ENCODE data around the gene CD151.

The CD151 gene

DNA sequence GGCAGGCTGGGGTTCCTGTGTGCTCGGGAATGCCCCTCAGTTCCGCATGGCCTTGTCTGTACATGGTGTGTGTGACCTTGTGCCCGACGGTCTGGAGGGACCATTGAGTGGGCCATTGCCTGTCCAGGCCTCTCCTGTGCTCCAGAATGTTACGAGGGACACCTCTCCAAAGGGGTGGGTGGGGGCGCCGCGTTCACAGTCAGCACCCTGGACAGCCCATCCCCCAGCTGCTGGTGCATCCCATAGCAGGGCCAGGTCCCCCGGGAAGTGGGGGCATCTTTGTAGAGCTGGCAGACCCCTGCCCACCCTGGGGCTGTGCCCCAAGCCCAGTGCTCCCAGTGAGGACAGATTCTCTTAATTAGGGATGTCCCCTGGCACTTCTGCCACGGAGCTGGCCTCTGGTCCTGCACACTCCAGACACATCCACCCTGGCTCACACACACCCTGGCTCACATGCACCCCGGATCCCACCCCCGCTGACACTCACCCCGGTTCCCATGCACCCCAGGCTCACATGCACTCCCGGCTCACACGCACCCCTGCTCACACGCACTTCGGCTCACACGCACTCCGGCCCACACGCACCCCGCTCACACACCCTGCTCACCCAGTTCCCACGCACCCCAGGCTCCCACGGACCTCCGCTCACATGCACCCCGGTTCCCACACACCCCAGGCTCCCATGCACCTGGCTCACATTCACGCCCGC, 25.5 kb downstream of the CD151 start:
- DNase-seq (ENCODE audit: low spot score): no peak

DNA sequence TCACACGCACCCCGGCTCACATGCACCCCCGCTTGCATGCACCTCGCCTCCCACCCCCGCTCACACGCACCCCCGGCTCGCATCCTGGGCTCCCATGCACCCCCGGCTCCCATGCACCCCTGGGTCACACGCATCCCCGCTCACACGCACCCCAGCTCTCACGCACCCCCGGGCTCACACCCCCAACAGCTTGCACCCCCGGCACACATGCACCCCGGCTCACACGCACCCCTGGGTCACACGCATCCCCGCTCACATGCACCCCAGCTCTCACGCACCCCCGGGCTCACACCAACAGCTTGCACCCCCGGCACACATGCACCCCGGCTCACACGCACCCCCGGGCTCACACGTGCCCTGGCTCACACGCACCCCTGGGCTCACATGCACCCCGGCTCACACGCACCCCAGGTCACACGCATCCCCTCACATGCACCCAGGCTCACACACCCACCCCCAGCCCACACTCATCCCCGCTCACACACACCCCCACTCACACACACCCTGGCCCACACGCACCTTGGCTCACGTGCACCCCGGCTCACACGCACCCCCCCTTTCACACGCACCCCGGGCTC, 26.1 kb downstream of the CD151 start:
- no peak for DNase-seq (ENCODE audit: low spot score)

- DNase-seq (ENCODE audit: low spot score): peak; percentile 89
These were observed 26.8 kb downstream of the CD151 start for GRCh38 chr11:859394-860131.

GRCh38 chr11:860234-861104, 27.7 kb downstream of the CD151 start:
- no peak for DNase-seq (ENCODE audit: low spot score)

- DNase-seq (ENCODE audit: low spot score): no peak
These were observed 28.3 kb downstream of the CD151 start for GRCh38 chr11:861105-861479.

DNA sequence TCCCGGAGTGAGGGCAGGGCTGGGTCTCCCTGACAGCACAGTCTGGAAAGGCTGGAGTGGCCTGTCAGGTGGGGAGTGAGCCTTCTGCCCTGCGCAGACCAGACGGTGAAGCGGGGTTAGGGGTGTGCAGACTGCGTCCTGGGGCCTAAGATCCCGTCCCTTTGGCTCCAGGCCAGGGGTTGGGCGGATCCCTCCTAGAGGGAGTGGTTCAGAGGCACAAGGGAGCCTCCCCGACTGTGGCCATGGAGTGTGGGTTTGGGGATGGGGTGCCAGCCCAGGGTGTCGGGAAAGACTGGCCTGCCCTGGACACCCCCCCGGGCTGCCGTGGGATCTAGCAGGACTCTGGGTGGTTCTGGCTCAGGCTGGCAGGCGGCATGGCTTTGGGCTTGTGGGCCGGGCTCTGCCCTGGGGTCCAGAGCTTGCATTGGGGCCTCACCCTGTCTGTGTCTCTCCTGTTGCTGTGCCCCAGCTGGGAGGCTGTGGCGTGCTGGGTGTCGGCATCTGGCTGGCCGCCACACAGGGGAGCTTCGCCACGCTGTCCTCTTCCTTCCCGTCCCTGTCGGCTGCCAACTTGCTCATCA, 29.4 kb downstream of the CD151 start:
- no peak for DNase-seq (ENCODE audit: low spot score)

- no peak for DNase-seq (ENCODE audit: low spot score)
These were observed 29.9 kb downstream of the CD151 start for GRCh38 chr11:862696-863022.

DNA sequence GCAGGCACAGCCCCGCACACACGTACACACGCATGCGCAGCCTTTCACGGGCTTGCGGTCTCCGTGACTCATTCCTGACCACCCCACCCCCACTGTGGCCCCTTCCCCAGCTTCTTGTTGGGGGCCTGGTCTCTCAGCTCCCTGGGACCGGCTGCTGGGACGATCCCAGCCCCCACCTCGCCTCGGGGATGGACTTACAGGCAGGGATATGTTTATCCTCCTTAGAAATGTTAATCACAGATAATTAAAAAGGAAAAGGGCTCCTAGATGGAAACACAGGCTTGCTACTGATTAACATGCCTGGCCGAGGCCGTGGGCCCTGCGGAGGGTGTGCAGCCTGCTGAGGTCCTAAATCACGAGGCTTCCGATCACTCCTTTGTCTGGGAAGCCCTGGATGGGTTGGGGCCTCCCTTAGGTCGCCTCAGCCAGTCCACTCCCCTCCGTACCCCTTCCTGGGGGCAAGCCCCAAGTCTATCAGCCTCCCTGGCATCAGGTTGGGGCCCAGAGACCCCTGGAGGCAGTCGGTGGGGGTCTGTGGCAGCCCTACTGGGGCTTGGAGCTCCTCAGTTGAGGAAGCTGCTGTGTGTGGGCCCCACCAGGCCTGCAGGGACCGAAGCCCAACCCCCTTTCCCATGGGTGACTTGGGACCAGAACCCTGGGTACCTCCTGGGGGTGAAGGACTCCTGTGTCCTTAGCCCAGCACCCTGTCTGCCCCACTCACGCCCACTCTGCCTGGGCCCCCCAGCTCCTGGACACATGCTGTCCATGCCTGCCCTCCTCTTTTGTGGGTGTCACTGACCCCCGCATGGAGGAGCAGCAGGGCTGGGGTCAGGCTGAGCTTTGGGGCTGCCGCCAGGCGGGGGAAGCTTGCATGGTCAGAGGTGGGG, 30.5 kb downstream of the CD151 start:
- no peak for DNase-seq (ENCODE audit: low spot score)

GRCh38 chr11:863910-864827, 31.4 kb downstream of the CD151 start:
- DNase-seq (ENCODE audit: low spot score): no peak

DNA sequence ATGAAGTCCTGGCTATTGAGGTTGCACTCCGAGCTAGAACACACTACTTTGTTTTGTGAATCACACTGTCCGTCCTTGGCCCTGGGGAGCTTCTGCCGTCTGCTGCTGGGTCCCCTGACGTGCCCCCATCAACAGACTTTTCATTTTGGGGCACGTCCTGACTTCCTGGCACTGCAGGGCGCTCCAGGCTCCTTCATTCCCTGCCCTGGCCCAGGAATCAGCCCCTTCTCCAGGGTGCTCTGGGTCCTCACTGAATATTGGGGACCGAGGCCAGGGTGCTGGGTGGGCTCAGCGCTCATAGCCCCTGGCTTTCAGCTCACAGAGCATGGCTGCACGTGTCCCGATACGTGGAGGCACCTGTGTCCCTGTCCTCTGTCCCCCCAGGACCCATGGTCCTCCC, 32.1 kb downstream of the CD151 start:
- no peak for DNase-seq (ENCODE audit: low spot score)

GRCh38 chr11:865462-866430, 33.0 kb downstream of the CD151 start:
- no peak for DNase-seq (ENCODE audit: low spot score)

DNA sequence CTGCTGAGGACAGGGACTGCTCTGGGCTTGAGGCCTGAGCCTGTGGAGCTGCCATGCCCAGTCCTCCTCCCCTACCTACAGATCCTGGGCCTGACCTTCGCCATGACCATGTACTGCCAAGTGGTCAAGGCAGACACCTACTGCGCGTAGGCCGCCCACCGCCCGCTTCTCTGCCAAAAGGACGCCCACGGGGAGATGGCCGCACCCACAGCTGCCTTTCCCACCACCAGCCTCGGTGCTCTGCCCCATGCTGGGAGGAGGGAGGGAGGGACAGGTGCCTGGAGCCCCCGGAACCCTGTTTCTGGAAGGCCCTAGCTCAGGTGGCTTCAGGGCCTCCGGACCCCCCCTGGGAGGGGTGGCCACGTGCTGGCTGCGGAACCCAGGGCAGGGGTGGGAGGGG, 33.7 kb downstream of the CD151 start:
- no peak for DNase-seq (ENCODE audit: low spot score)

- no peak for DNase-seq (ENCODE audit: low spot score)
These were observed 35.2 kb downstream of the CD151 start for GRCh38 chr11:867856-868358.

GRCh38 chr11:868394-868793, 35.6 kb downstream of the CD151 start:
- DNase-seq (ENCODE audit: low spot score): no peak

GRCh38 chr11:868802-869201, 36.0 kb downstream of the CD151 start:
- DNase-seq (ENCODE audit: low spot score): no peak

GRCh38 chr11:869399-870126, 36.8 kb downstream of the CD151 start:
- no peak for DNase-seq (ENCODE audit: low spot score)

- no peak for DNase-seq (ENCODE audit: low spot score)
These were observed 37.3 kb downstream of the CD151 start for GRCh38 chr11:870127-870413.

DNA sequence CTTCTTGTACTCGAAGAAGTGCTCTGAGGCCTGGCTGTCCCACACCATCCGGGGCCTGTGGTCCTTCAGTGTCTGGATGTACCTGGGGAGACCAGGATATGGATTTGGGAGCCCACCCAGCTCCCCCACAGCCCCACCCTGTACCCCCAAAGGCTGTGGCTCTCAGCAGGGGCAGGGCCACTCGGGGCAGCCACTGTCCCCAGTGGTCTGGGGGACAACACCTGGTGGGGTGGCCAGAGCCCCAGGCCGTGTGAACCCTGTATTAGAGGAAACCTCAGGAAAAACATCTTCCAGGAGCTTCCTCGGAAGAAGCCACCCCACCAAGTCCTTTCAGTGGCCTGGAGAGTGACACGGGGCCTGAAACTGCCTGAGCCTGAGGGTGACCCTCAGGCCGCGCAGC, 37.7 kb downstream of the CD151 start:
- DNase-seq (ENCODE audit: low spot score): no peak

Data from Ammon's horn (tissue), 1 donor.